HFF-Myc (cell line): Measurements from ENCODE around the gene RUNX2.
A peak's percentile ranks its signal among the peaks of the same experiment; 100 is the strongest.
"Not testable (repeated sequence)": the region's sequence is repeated elsewhere in the genome, so short reads cannot be mapped to it uniquely, and the experiment has no call there.

Experiments used
- DNase-seq: peaks from one replicate; pipeline ENCODE4 v3.0.0-alpha.2; 2011; ENCODE audit warnings: low read depth; ENCODE audit errors: extremely low read depth
- H3K4me3 ChIP-seq: replicated peaks from 2 replicates; pipeline ENCODE4 v1.5.1; 2011; ENCODE audit warnings: low read depth, mild to moderate bottlenecking, control low read depth, low read length
- TF ChIP-seq, protein P1 (sequence below): IDR thresholded peaks from 2 replicates; pipeline ENCODE4 v1.5.1; 2012; ENCODE audit warnings: mild to moderate bottlenecking, low read depth, low read length, control low read depth; ENCODE audit errors: missing control alignments

The RUNX2 gene

DNA sequence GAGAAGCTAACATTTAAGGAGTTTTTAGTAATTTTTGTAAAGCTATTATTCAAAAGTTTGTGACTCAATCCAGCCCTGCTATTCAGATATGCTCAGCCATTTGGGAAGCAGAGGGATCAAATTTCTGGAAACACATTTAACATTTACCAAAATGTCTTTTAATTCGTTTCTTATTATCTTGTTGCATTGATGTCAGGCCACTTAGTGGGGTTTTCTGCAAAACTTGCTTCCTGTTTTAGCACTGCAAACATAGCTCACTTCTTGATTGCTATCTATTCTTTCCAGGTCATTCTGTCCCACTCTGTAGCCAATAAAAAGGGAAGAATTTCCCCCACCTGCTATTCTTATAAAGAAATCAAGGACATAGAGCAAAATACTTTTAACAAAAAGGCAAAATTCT is 226.5 kb downstream of the RUNX2 start:
- TF ChIP-seq, protein P1, sequence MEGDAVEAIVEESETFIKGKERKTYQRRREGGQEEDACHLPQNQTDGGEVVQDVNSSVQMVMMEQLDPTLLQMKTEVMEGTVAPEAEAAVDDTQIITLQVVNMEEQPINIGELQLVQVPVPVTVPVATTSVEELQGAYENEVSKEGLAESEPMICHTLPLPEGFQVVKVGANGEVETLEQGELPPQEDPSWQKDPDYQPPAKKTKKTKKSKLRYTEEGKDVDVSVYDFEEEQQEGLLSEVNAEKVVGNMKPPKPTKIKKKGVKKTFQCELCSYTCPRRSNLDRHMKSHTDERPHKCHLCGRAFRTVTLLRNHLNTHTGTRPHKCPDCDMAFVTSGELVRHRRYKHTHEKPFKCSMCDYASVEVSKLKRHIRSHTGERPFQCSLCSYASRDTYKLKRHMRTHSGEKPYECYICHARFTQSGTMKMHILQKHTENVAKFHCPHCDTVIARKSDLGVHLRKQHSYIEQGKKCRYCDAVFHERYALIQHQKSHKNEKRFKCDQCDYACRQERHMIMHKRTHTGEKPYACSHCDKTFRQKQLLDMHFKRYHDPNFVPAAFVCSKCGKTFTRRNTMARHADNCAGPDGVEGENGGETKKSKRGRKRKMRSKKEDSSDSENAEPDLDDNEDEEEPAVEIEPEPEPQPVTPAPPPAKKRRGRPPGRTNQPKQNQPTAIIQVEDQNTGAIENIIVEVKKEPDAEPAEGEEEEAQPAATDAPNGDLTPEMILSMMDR, result no peak
- no peak overlapping the region for H3K4me3 ChIP-seq
- no peak for DNase-seq

DNA sequence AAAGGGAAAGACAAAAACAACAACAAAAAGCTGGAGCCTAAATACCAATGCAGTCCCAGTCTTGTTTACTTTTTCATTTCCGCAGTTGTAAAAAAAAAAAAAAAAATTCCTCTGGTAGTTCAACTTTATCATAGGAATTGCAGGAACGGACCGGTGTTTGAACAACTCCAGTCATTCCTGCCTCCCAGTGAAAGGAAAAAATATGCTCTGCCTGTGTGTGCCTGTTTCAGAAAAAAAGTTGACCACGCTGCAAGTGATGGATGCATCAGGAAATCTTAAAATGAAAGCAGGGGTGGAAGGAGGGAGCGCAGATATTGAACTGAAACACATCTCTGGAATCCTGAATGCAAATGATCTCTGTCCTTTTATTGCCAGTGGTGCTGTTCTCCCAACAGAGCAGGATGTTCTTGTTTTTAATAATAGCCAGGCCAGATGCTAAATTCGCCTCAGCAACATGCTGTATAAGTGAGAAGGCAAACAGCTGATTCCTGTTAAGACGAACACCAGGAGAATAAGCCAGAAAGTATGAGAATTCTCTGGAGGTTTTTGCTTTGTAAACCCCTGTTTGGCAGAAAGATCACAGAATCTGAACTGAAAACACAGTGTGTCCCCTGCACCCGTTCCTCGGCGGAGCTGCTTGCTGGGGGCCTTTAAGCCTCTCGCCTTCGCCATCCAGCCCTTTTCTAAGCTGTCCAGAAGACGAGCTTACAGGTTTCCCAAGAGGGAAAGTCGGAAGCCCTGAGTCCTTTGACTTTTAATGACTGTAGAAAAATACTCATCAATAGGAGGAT is 228.0 kb downstream of the RUNX2 start:
- DNase-seq, result peak; percentile 49
- TF ChIP-seq, protein P1, result no peak
- peak overlapping the region; percentile 39 for H3K4me3 ChIP-seq

- TF ChIP-seq, protein P1, result no peak
Measured at GRCh38 chr6:45556828-45557227, 228.7 kb downstream of the RUNX2 start.

GRCh38 chr6:45557454-45557853 is 229.3 kb downstream of the RUNX2 start:
- TF ChIP-seq, protein P1, result no peak
- no peak for DNase-seq
- H3K4me3 ChIP-seq, result no peak overlapping the region

More at GRCh38 chr6:45556828-45557227, 228.7 kb downstream of the RUNX2 start:
- 0 out of 2 replicates have a peak overlapping the region, but pooled peaks have one; percentile 39 for H3K4me3 ChIP-seq
- no peak for DNase-seq

DNA sequence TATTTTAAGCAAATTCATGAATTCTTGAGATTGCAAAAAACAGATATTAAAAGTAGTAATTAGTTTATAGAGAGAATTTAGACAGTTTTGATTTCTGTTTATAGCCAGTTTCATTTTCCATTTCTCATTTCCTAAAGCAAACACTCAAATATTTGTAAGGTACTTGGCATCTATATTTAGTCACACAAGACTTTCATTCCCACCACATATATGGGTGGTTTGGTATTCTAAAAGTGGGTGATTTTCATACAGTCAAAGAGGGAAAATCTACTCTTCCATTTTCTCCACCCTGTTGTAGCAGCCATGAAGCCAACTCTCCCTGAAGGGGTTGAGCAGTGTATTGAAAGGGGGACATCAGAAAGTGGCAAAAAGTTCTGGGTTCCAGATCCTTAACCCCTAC is 230.7 kb downstream of the RUNX2 start:
- DNase-seq, result no peak
- TF ChIP-seq, protein P1, result no peak
- H3K4me3 ChIP-seq, result no peak overlapping the region

- not testable (repeated sequence) for H3K4me3 ChIP-seq, DNase-seq
Measured at GRCh38 chr6:45560321-45560820, 232.2 kb downstream of the RUNX2 start.

DNA sequence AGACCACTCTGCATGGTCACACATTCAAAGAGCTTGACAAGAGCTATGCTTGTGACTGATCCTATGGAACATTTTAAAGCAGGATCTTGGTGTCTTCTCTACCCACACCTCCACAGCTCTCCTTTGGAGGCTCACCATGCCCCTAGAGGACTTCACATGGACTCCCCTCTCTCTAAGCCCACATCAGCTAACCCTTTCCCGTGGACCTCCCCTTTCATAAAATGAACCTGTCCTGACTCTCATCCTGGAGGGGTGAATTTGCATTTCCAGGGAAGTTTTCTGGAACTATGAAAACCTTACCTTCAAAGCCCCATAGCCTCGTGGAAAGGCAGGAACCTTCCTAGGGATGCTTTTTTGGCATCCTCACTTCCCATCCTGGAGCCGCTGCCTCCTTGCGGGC is 234.0 kb downstream of the RUNX2 start:
- H3K4me3 ChIP-seq, result no peak overlapping the region
- no peak for DNase-seq
- TF ChIP-seq, protein P1, result no peak
